Coronary artery (tissue), 2 donors: ENCODE measurements around the gene MBD6.
"Not testable (repeated sequence)": the region's sequence is repeated elsewhere in the genome, so short reads cannot be mapped to it uniquely, and the experiment has no call there.

Source experiments
- DNase-seq: peaks from one replicate; pipeline ENCODE4 v3.0.0-alpha.2; 2017; ENCODE audit warnings: low spot score
- H3K27ac ChIP-seq, 2 donors: fragments of 200-600 bp; sonication (generic); one replicate each; pipeline ENCODE4 v1.5.1; 2016 to 2019
- H3K4me3 ChIP-seq: fragments of 200-600 bp; sonication (generic); 2 replicates; pipeline ENCODE4 v1.5.1; 2016; ENCODE audit warnings: mild to moderate bottlenecking, moderate library complexity
- TF ChIP-seq, protein P1 (sequence below): fragments of 200-600 bp; sonication (generic); IDR thresholded peaks from one replicate; pipeline ENCODE4 v1.5.1; 2019; ENCODE audit warnings: antibody characterized with exemption

The MBD6 gene

DNA sequence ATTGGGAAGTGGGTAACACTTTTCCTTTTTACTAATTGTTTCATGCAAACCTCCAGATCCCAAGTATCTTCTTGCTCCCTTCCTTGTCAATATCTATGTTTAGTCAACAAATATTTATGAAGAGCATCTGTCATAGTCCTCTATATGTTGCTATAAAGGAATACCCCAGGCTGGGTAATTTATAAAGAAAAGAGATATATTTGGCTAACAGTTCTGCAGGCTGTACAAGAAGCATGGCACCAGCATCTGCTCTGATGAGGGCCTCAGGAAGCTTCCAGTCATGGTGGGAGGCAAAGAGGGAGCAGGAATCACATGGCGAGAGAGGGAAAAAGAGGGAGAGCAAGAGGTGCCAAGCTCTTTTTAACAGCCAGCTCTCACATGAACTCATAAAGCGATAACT, 31.8 kb downstream of the MBD6 start:
- DNase-seq, result no peak
- TF ChIP-seq, protein P1, sequence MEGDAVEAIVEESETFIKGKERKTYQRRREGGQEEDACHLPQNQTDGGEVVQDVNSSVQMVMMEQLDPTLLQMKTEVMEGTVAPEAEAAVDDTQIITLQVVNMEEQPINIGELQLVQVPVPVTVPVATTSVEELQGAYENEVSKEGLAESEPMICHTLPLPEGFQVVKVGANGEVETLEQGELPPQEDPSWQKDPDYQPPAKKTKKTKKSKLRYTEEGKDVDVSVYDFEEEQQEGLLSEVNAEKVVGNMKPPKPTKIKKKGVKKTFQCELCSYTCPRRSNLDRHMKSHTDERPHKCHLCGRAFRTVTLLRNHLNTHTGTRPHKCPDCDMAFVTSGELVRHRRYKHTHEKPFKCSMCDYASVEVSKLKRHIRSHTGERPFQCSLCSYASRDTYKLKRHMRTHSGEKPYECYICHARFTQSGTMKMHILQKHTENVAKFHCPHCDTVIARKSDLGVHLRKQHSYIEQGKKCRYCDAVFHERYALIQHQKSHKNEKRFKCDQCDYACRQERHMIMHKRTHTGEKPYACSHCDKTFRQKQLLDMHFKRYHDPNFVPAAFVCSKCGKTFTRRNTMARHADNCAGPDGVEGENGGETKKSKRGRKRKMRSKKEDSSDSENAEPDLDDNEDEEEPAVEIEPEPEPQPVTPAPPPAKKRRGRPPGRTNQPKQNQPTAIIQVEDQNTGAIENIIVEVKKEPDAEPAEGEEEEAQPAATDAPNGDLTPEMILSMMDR, result no peak
- no peak overlapping the region for H3K27ac ChIP-seq
- H3K4me3 ChIP-seq, result no peak overlapping the region

DNA sequence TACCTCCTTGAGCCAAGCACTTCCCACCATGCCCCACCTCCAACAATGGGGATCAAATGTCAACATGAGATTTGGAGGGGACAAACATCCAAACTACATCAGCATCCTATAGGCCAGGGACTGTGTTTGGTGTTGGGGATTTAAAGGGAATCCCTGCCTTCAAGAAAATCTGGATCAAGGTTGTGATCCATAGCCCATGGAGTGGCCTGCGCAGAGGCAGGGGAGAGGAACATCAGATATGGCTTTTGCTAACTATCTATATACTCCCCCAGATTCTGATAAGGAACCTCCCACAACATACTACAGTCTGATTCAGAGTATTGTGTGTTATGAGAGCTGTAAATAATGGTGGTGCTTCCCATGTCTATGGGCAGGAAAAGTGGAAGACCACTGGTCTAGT, 32.3 kb downstream of the MBD6 start:
- no peak overlapping the region for H3K27ac ChIP-seq
- no peak for DNase-seq
- TF ChIP-seq, protein P1, result no peak
- no peak overlapping the region for H3K4me3 ChIP-seq

DNA sequence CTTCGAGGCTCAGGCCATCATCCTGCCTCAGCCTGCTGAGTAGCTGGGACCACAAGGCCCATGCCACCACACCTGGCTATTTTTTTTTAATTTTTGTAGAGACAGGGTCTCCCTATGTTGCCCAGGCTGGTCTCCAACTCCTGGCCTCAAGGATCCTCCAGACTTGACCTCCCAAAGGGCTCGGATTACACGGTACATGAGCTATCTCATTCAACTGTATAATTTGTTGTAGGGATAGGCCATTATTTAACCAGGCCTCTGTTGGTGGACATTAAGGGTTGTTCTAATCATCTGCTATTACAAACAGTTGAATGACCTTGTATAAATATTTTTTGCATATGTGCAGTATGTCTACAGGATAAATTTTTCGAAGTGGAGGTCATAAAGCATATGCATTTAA, 36.2 kb downstream of the MBD6 start:
- no peak for DNase-seq
- TF ChIP-seq, protein P1, result no peak
- Histone ChIP-seq H3K4me3 (no peak overlapping the region), H3K27ac (no peak overlapping the region)

DNA sequence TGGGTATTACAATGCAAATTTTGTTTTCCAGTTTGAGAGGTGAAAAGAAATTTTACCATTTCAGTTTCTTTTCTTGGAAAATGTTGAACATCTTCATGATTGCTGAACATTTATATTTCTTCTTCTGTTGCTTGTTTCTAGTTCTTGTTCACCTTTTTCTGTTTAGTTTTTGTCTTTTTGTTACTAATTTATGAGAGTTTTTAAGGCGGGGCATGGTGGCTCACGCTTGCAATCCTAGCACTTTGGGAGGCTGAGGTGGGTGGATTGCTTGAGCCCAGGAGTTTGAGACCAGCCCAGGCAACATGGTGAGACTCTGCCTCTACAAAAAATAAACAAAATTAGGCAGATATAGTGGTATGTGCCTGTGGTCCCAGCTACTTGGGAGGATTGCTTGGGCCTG, 37.9 kb downstream of the MBD6 start:
- H3K27ac ChIP-seq, result no peak overlapping the region
- TF ChIP-seq, protein P1, result no peak
- H3K4me3 ChIP-seq, result no peak overlapping the region
- no peak for DNase-seq

DNA sequence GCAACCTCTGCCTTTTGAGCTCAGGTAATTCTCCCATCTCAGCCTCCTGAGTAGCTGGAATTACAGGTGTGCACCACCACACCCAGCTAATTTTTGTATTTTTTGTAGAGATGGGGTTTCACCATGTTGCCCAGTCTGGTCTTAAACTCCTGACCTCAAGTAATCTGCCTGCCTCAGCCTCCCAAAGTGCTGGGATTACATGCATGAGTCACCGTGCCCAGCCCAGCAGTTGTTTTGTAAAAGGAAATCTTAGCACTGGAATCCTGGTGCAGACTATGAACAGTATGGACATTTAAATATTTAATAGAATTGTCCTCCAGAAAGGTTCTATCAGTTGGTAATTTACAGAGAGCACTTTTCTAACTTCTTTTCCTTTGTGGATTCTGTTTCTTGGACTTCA, 38.5 kb downstream of the MBD6 start:
- not testable (repeated sequence) for H3K4me3 ChIP-seq, H3K27ac ChIP-seq, DNase-seq

DNA sequence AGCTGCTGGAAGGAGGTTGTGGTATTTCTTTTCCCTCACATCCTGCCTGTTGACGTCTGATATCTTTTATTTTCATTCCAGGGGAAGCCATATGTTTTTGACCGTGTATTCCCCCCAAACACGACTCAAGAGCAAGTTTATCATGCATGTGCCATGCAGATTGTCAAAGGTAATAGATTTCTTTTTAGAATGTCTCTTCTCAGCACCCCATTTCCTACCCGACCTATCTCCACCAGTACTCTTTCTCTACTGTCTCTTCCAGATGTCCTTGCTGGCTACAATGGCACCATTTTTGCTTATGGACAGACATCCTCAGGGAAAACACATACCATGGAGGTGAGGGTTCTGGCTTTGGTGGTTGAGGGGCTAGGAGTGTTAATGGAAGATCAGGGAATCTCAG, 40.7 kb downstream of the MBD6 start:
- no peak for DNase-seq
- Histone ChIP-seq H3K4me3 (no peak overlapping the region), H3K27ac (no peak overlapping the region)
- TF ChIP-seq, protein P1, result no peak

DNA sequence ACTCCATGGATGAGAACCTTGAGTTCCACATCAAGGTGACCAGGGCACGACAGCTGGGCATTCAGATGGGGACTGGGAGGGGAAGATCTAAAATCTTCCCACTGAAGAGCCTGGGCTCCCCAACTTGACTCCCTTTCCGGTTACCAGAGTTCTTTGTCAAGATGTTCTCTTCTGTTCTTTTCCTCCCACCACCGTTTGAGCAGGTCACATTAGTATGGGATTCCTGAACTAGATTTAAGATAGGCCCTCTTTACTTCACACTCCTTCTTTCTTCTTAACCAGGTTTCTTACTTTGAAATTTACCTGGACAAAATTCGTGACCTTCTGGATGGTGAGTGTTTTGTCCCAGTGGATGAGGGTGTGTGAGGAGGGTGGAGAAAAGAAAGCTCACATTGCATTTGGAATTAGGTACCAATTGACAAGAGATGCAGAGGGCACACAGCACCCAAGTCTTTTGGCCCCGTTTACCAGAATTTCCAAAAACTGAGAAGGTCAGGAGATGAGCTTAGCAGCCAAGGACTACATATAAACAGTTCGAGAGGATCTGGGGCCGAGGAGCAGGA, 41.6 kb downstream of the MBD6 start:
- H3K27ac ChIP-seq, result no peak overlapping the region
- no peak for DNase-seq
- no peak overlapping the region for H3K4me3 ChIP-seq
- TF ChIP-seq, protein P1, result no peak

DNA sequence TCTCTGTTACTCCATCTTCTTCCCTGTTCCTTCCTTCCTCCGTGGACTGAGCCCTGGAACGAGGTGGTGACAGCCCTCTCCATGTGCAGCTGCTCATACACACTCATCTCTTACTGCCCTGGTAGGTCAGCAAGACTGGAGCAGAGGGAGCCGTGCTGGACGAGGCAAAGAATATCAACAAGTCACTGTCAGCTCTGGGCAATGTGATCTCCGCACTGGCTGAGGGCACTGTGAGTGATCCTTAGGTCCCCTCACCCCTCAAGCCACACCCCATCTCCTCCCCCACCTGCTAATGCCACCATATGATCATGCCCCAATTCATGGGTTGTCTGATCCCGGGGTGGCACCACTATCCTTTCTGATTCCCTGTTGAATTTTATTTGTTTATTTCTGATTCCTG, 46.2 kb downstream of the MBD6 start:
- Histone ChIP-seq H3K4me3 (no peak overlapping the region), H3K27ac (no peak overlapping the region)
- TF ChIP-seq, protein P1, result no peak
- no peak for DNase-seq
